Measurements from ENCODE around the gene SELENON.

GRCh38 chr1:25772164-25772563 lies 27.8 kb upstream of the SELENON start:
- TF ChIP-seq EZH2 (IDR thresholded peaks at IDR 0.05; ENCODE audit: borderline replicate concordance), result no peak
- TF ChIP-seq, protein P1, sequence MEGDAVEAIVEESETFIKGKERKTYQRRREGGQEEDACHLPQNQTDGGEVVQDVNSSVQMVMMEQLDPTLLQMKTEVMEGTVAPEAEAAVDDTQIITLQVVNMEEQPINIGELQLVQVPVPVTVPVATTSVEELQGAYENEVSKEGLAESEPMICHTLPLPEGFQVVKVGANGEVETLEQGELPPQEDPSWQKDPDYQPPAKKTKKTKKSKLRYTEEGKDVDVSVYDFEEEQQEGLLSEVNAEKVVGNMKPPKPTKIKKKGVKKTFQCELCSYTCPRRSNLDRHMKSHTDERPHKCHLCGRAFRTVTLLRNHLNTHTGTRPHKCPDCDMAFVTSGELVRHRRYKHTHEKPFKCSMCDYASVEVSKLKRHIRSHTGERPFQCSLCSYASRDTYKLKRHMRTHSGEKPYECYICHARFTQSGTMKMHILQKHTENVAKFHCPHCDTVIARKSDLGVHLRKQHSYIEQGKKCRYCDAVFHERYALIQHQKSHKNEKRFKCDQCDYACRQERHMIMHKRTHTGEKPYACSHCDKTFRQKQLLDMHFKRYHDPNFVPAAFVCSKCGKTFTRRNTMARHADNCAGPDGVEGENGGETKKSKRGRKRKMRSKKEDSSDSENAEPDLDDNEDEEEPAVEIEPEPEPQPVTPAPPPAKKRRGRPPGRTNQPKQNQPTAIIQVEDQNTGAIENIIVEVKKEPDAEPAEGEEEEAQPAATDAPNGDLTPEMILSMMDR (IDR thresholded peaks at IDR 0.05; ENCODE audit: poor library complexity), result no peak
- TF ChIP-seq EZH2phosphoT487 (IDR thresholded peaks at IDR 0.05; ENCODE audit: low read depth, severe bottlenecking, unreplicated experiment), result no peak

All from hepatocyte (in vitro differentiated cells).